ENCODE measurements around the gene SAG. TPM values are rescaled to one million over a fixed set of nuclear protein-coding genes. Genes with fewer than 3 reads are reported as not detected.

The SAG gene
- total and polyA plus RNA-seq, 12 donors, result 0.06 to 0.20 TPM; not detected in 10

DNA sequence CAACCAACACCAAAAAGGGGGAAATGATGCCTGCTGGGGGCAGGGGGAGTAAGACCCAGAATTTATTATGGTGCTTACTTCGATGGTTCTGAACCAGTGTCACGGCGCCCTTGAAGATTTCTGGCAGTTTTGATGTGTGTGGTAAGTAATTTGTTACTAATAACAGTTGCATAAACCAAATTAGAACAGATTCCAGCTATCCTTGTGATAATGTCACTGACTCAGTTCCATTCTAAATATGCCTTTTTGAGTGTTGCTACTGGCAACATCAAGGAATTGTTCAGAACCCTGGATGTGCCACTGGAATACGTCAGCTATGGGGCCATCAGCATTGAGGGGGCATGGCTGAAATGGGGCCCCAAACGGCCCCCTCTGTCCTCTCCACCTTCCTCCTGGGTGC is 11.6 kb downstream of the SAG start:
- Histone ChIP-seq H3K27ac (no peak overlapping the region), H3K4me1 (replicated peaks in 1 of 2) (no peaks in the 10 kb centered on the region), H3K9me3 (replicated peaks in 1 of 3) (no peaks in the 10 kb centered on the region), H3K36me3 (replicated peaks in 1 of 2) (no peaks in the 10 kb centered on the region), H3K4me3 (no peak overlapping the region), H3K27me3 (no peaks in the 10 kb centered on the region)
- intact Hi-C loops (cut with DNase I), result no loop called here
- WGBS, 4 donors, result 67 to 77% (median 74%) methylated on average over 5 of the region's 5 CpGs
- no peak for DNase-seq
- no peak for TF ChIP-seq POLR2A (IDR thresholded peaks at IDR 0.05)
- TF ChIP-seq, protein P1, sequence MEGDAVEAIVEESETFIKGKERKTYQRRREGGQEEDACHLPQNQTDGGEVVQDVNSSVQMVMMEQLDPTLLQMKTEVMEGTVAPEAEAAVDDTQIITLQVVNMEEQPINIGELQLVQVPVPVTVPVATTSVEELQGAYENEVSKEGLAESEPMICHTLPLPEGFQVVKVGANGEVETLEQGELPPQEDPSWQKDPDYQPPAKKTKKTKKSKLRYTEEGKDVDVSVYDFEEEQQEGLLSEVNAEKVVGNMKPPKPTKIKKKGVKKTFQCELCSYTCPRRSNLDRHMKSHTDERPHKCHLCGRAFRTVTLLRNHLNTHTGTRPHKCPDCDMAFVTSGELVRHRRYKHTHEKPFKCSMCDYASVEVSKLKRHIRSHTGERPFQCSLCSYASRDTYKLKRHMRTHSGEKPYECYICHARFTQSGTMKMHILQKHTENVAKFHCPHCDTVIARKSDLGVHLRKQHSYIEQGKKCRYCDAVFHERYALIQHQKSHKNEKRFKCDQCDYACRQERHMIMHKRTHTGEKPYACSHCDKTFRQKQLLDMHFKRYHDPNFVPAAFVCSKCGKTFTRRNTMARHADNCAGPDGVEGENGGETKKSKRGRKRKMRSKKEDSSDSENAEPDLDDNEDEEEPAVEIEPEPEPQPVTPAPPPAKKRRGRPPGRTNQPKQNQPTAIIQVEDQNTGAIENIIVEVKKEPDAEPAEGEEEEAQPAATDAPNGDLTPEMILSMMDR (IDR thresholded peaks at IDR 0.05), result no peak

DNA sequence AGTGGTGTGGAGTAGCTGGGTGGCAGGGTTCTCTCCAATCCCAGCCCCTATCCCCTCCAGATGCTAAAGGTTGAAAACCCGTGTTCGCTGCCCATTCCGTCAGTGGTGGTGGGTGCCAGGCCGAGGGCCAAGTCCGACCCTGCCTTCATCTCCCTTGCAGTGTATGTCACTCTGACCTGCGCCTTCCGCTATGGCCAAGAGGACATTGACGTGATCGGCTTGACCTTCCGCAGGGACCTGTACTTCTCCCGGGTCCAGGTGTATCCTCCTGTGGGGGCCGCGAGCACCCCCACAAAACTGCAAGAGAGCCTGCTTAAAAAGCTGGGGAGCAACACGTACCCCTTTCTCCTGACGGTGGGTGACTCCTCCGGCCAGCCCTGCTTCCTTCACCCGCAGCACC is 12.9 kb downstream of the SAG start:
- no peaks in the 10 kb centered on the region for H3K4me1 ChIP-seq (replicated peaks in 1 of 2)
- WGBS, 4 donors, result 88 to 93% (median 92%) methylated on average over 15 to 17 of the region's 17 CpGs
- no peaks in the 10 kb centered on the region for H3K36me3 ChIP-seq (replicated peaks in 1 of 2)
- H3K27me3 ChIP-seq, result no peaks in the 10 kb centered on the region
- H3K4me3 ChIP-seq, result no peak overlapping the region
- no peak overlapping the region for H3K27ac ChIP-seq
- no peak for TF ChIP-seq POLR2A (IDR thresholded peaks at IDR 0.05)
- TF ChIP-seq, protein P1 (IDR thresholded peaks at IDR 0.05), result no peak
- H3K9me3 ChIP-seq (replicated peaks in 1 of 3), result no peaks in the 10 kb centered on the region
- no peak for DNase-seq
- intact Hi-C loops (cut with DNase I), result no loop called here

DNA sequence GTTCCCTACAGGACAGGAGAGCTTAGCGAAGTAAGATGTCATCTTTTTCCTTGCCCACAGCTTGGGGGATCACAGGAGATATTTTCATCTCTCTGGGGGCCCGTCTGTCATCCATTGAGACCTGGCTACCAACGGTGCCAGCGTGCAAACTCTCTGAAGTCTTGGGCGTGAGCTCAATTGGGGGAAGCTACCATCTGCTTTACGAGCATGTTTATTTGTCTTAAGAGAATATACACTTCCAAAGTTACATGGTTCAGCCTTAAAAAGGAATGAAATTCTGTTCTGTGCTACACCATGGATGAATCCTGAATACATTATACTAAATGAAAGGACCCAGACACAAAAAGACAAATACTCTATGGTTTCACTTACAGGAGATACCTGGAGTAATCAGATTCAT is 13.6 kb downstream of the SAG start:
- Histone ChIP-seq H3K4me1 (replicated peaks in 1 of 2) (no peaks in the 10 kb centered on the region), H3K9me3 (replicated peaks in 1 of 3) (no peaks in the 10 kb centered on the region), H3K27ac (no peak overlapping the region), H3K36me3 (replicated peaks in 1 of 2) (no peaks in the 10 kb centered on the region), H3K27me3 (no peaks in the 10 kb centered on the region), H3K4me3 (no peak overlapping the region)
- TF ChIP-seq POLR2A (IDR thresholded peaks at IDR 0.05), result no peak
- TF ChIP-seq, protein P1 (IDR thresholded peaks at IDR 0.05), result no peak
- WGBS, 4 donors, result 78 to 89% (median 83%) methylated on average over 6 of the region's 6 CpGs
- intact Hi-C loops (cut with DNase I), result no loop called here
- DNase-seq, result no peak

DNA sequence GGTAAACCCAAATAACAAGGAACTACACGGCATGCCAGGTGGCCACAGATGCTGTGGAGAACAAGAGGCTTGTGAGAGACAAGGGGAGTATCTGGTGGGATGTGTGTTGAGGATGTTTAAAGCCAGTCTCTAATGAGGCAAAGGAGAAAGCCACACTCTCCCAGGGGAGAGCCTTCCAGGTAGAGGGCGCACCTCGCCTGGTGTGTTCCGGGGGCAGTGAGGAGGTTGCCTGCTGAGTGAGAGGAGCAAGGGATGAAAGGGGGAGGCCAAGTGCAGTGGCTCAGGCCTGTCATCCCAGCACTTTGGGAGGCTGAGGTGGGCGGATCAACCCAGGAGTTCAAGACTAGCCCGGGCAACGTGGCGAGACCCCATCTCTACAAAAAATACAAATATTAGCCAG is 16.2 kb downstream of the SAG start:
- intact Hi-C loops (cut with DNase I), result no loop called here
- Histone ChIP-seq H3K27me3 (no peaks in the 10 kb centered on the region), H3K27ac (no peak overlapping the region), H3K4me1 (replicated peaks in 1 of 2) (no peaks in the 10 kb centered on the region), H3K9me3 (replicated peaks in 1 of 3) (no peaks in the 10 kb centered on the region), H3K4me3 (no peak overlapping the region), H3K36me3 (replicated peaks in 1 of 2) (no peaks in the 10 kb centered on the region)
- 82 to 93% (median 90%) methylated on average over 7 to 8 of the region's 8 CpGs for WGBS, 4 donors
- no peak for DNase-seq
- no peak for TF ChIP-seq POLR2A (IDR thresholded peaks at IDR 0.05)
- TF ChIP-seq, protein P1 (IDR thresholded peaks at IDR 0.05), result no peak

Data from adrenal gland (tissue), 12 donors.